Colonic mucosa (tissue), 4 donors: ENCODE measurements around the gene COASY. TPM values are rescaled to one million over a fixed set of nuclear protein-coding genes. Genes with fewer than 3 reads are reported as not detected.
"Not testable (repeated sequence)": the region's sequence is repeated elsewhere in the genome, so short reads cannot be mapped to it uniquely, and the experiment has no call there.

Experiments
- DNase-seq: peaks from one replicate; pipeline ENCODE4 v3.0.0-alpha.2; 2020
- H3K27ac ChIP-seq: fragments of 200-600 bp; one replicate; pipeline ENCODE4 v1.8.0; 2021
- H3K27me3 ChIP-seq: fragments of 200-600 bp; one replicate; pipeline ENCODE4 v1.8.0; 2021
- H3K36me3 ChIP-seq: fragments of 200-600 bp; one replicate; pipeline ENCODE4 v1.8.0; 2021
- H3K4me1 ChIP-seq: fragments of 200-600 bp; one replicate; pipeline ENCODE4 v1.8.0; 2021; ENCODE audit warnings: mild to moderate bottlenecking
- H3K4me3 ChIP-seq: fragments of 200-600 bp; one replicate; pipeline ENCODE4 v1.8.0; 2021
- H3K9ac ChIP-seq, 2 donors: one replicate each; pipeline ENCODE4 v1.7.0; 2013; ENCODE audit warnings: control low read depth in 2 of 2, low read depth in 2 of 2, low read length in 2 of 2
- H3K9me3 ChIP-seq: fragments of 200-600 bp; one replicate; pipeline ENCODE4 v1.8.0; 2021
- intact Hi-C: fragments of 100-400 bp; cut with DNase I; formaldehyde crosslinking; loops from one replicate; pipeline ENCODE4 v1.14.1; 2022
- total RNA-seq, 2 donors: library from RNA; stranded (reverse); fragmentation: NEBNext Ultra II Directional in 1 of 2; extraction: Animal tissue kit (Norgen Biotek cat#: 25700) in 1 of 2; gene quantifications; one replicate each; pipeline ENCODE4 v1.2.1, GENCODE V29; 2021
- TF ChIP-seq, protein P1 (sequence below): fragments of 200-600 bp; IDR thresholded peaks from one replicate; pipeline ENCODE4 v1.8.0; 2022; ENCODE audit warnings: antibody characterized with exemption, mild to moderate bottlenecking
- donor health status: healthy.
- donor health status: DM: no; HTN: no; CAD: no.
- donor health status: DM: no; HTN: no; CAD: no.

Gene COASY
- total RNA-seq, 2 donors from 2014 or later = 94.2 to 176 TPM

DNA sequence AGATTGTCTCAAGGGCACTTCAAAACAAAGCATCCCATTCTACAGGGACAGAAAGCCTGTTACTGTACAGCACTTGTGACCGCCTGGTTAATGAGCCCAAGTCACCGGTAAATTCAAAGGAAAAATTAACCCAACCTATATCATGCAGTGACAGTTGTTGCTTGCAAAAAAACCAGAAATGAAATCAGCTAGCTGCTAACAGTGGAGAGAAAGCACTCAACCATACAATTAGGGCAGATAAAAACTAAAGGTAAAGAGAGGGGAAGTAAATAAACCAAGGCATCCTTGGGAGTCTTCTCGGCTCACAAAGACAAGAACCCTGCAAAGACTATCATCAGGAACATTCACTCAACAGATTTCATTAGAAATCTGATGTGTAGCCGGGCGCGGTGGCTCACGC, 41.4 kb downstream of the COASY start:
- Histone ChIP-seq H3K36me3 (no peaks in the 10 kb centered on the region), H3K9me3 (no peaks in the 10 kb centered on the region), H3K27ac (no peak overlapping the region), H3K27me3 (no peaks in the 10 kb centered on the region), H3K9ac (no peak overlapping the region), H3K4me1 (peaks cover 9% of the 10 kb centered on the region), H3K4me3 (no peak overlapping the region)
- DNase-seq = no peak
- TF ChIP-seq, protein P1, sequence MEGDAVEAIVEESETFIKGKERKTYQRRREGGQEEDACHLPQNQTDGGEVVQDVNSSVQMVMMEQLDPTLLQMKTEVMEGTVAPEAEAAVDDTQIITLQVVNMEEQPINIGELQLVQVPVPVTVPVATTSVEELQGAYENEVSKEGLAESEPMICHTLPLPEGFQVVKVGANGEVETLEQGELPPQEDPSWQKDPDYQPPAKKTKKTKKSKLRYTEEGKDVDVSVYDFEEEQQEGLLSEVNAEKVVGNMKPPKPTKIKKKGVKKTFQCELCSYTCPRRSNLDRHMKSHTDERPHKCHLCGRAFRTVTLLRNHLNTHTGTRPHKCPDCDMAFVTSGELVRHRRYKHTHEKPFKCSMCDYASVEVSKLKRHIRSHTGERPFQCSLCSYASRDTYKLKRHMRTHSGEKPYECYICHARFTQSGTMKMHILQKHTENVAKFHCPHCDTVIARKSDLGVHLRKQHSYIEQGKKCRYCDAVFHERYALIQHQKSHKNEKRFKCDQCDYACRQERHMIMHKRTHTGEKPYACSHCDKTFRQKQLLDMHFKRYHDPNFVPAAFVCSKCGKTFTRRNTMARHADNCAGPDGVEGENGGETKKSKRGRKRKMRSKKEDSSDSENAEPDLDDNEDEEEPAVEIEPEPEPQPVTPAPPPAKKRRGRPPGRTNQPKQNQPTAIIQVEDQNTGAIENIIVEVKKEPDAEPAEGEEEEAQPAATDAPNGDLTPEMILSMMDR = no peak
- intact Hi-C loops = no loop called here

DNA sequence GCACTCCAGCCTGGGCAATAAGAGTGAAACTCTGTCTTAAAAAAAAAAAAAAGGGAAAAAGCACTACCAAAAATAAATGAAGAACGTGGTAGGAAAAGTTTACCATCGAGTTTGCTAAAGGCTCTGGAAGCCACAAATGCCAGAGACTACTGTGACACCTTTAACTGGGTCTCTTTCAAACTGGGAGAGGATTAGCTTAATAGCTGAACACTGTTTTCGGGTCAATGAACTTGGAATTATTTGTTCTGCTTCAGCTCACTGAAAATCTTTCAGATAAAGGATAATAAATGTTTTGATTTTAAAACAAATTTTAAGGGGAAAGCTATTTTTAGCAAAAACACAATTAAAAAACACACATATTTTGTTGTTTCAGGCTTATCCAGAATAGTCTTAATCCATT, 45.8 kb downstream of the COASY start:
- DNase-seq = no peak
- Histone ChIP-seq H3K27me3 (no peaks in the 10 kb centered on the region), H3K4me1 (peaks cover 9% of the 10 kb centered on the region), H3K9me3 (no peaks in the 10 kb centered on the region), H3K36me3 (no peaks in the 10 kb centered on the region), H3K4me3 (peak overlapping the region; percentile 82), H3K9ac (peak overlapping the region; percentile 93 to 98), H3K27ac (no peak overlapping the region)
- intact Hi-C loops = loop anchor here (5.0 kb wide), 1 partner anchor 65 kb away; no protein-coding TSS in a partner anchor
- TF ChIP-seq, protein P1 = no peak

DNA sequence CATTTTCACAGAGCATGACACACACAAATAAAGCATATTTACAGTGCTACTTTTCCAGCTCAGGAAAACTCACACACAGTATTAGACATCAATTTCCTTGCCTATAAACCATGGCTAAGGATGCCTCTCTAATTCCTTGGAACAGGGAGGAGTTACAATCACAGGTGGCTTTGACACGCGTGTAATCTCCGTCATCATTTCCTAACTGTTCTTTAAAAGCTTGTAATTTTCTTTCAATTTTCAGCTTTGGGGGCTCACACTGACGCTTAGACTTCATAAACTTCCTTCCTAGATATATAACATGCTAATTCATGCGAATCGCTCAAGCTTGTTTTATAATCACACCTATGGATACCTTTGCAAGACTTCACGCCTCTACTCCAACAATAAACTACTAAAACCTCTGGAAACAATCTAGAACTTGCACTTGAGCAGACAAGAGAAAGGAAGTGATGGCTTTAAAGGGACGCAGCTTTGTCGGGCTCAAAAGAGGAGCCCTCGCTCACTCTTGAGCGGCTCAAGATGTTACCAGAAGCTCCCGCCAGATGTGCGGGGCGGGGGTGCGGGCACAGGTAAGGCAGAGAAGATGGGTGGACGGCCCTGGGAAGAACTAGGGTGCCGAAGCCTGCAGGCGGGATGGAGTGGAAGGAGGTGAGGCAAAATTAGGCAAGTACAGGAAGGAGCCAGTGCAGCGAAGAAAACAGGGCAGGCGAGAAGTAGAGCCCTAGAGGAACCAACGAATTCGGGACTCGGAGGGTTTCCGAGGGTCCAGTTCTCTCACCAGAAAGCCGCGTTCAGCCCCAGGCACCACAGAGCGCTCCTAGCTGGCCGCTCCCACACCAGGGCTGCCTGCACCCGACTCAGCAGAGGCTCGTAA, 46.6 kb downstream of the COASY start:
- peaks cover 9% of the 10 kb centered on the region for H3K4me1 ChIP-seq
- no peak for DNase-seq
- H3K4me3 ChIP-seq = peak overlapping the region; percentile 82
- H3K36me3 ChIP-seq = peaks cover under 1% of the 10 kb centered on the region
- no peaks in the 10 kb centered on the region for H3K27me3 ChIP-seq
- intact Hi-C loops = loop anchor here (5.0 kb wide), 1 partner anchor 64 kb away; no protein-coding TSS in a partner anchor
- peak overlapping the region; percentile 95 for H3K27ac ChIP-seq
- H3K9ac ChIP-seq = peak overlapping the region; percentile 93 to 98
- TF ChIP-seq, protein P1 = no peak
- no peaks in the 10 kb centered on the region for H3K9me3 ChIP-seq

DNA sequence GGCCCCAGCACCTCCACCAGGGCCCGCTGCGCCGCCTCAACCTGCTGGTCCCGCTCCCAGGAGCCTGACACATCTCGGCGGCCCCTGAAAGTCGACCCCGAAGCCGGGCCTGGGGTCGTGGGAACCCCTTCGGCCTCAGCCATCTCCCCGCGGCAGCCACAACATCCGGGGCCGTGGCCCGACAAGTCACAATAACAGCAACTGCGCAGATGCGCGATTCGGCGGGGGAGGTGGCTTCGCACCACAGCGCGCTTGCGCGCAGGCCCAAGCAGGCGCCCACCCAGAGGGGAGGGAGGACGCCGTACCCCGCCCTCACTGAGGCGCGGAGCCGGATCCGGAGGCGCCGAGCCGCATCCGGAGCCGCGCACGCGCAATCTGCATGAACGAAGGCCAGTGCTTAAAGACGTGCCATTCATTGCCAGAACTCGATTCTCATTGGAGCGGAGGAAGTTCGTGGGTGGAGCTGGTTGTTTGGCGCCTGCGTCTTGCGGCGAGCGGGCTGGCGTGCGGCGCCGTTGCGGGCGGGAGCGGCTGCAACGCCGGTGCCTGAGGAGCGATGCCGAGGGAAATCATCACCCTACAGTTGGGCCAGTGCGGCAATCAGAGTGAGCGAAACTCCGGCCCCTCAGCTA, 47.4 kb downstream of the COASY start, which contains the start of the genes RETREG3 and TUBG1:
Gene RETREG3 (minus strand): TSS at position 193 of the 632 bp plus-strand sequence. CDS start 50 bp downstream, at position 143.
Gene TUBG1 (plus strand): TSS at position 502 of the 632 bp plus-strand sequence. CDS start 55 bp downstream, at position 557.
- intact Hi-C loops = loop anchor here (5.0 kb wide), 1 partner anchor 63 kb away; no protein-coding TSS in a partner anchor
- H3K27me3 ChIP-seq = no peaks in the 10 kb centered on the region
- peak within 1 kb of the TSS; percentile 82 for H3K4me3 ChIP-seq
- H3K4me1 ChIP-seq = peaks cover 9% of the 10 kb centered on the region
- peak within 1 kb of the TSS; percentile 95 for H3K27ac ChIP-seq
- peak within 1 kb of the TSS; percentile 93 to 98 for H3K9ac ChIP-seq
- H3K36me3 ChIP-seq = peaks cover 5% of the 10 kb centered on the region
- DNase-seq = peak; percentile 99
- TF ChIP-seq, protein P1 = no peak
- H3K9me3 ChIP-seq = no peaks in the 10 kb centered on the region

DNA sequence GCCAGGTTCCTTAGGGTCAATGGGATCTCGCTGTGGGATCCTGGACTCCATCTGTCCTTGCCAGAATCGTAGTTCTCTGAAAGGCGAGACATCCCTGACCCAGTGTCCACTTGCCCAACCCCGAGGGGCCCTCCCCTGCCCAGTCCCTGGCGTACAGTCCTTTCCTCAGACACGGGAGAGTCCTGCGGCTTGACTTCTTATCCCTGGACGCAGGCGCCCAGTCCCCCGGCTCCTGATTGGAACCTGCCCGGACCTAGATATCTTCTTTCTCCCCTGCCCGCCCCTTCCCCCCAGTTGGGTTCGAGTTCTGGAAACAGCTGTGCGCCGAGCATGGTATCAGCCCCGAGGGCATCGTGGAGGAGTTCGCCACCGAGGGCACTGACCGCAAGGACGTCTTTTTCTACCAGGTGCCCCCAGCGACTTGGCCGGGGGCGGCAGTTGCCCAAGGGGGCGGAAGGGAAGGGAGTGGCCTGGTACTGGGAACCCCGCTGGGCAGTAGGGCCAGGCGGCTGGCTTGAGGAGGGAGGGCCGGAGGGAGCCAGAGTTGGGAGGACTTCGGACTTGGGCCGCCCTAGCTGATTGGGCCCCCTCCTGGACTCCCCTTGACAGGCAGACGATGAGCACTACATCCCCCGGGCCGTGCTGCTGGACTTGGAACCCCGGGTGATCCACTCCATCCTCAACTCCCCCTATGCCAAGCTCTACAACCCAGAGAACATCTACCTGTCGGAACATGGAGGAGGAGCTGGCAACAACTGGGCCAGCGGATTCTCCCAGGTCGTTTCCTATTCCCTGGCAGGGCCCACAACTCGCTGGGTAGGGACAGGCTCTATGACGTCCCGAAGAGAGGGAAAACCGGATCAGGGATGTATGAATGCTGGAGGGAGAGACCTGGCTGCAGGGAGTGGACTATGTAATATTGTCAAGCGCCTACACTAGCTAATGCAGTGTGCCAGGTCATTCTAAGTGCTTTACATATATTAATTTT, 48.2 kb downstream of the COASY start:
- H3K27me3 ChIP-seq, H3K9me3 ChIP-seq, H3K4me1 ChIP-seq, H3K36me3 ChIP-seq: not testable (repeated sequence)
- intact Hi-C loops = loop anchor here (5.0 kb wide), 1 partner anchor 62 kb away; no protein-coding TSS in a partner anchor
- DNase-seq = peak; percentile 30
- peak overlapping the region; percentile 95 for H3K27ac ChIP-seq
- H3K9ac ChIP-seq = peak overlapping the region; percentile 83 to 96
- peak overlapping the region; percentile 82 for H3K4me3 ChIP-seq
